ENCODE measurements around the gene RNPEPL1. TPM values are rescaled to one million over a fixed set of nuclear protein-coding genes. Genes with fewer than 3 reads are reported as not detected.

The RNPEPL1 gene
- total and polyA plus RNA-seq, 10 of the 15 experiments (the other 5 are each of a cell fraction or from before 2014, with no cell fraction given) = 0.24 to 49.5 (median 6.8) TPM

- in situ Hi-C loops (cut with MboI) (no loop called here), intact Hi-C loops (cut with micrococcal nuclease; ENCODE audit: unreplicated experiment) (no loop called here)
- SMC1A ChIA-PET (ENCODE audit: uncharacterized antibody, unreplicated experiment) = interaction anchor here (1.3 to 6.4 kb wide), 4 partner anchors 23 to 71 kb away, joined by 3 to 124 read pairs (median 18); partner anchors contain the start of genes ANKMY1 and DUSP28
- FAIRE-seq (peak; percentile 18), DNase-seq (ENCODE audit: low read depth, low spot score) (peak; percentile 51), ATAC-seq (peak; percentile 57)
- POLR2A ChIA-PET = interaction anchor here (1.1 to 6.7 kb wide), 11 partner anchors 16 to 453 kb away, joined by 3 to 233 read pairs (median 5); partner anchors contain the start of genes DUSP28, GPR35 and RNPEPL1
- Histone ChIP-seq H2AFZ (ENCODE audit: control insufficient read depth, low read depth, low read length) (no peak overlapping the region), H3K4me1 (ENCODE audit: control insufficient read depth, insufficient read depth, low read length) (peaks cover 42% of the 10 kb centered on the region), H4K20me1 (ENCODE audit: control insufficient read depth, insufficient read depth) (no peaks in the 10 kb centered on the region; the same call in 1 of the 2 replicates), H3K36me3 (ENCODE audit: control insufficient read depth in 2 of 2, insufficient read depth in 2 of 2, low read length in 1 of 2) (peaks cover 0 to 1% of the 10 kb centered on the region in 2 experiments; a peak in 2 of 4 replicates), H3K79me2 (ENCODE audit: control insufficient read depth, insufficient read depth, low read length) (peaks cover 50% of the 10 kb centered on the region), H3K4me3 (peak overlapping the region; percentile 95), H3K9me3 (replicated peaks; ENCODE audit: control insufficient read depth, insufficient read depth, low read length) (no peaks in the 10 kb centered on the region; the same call in 1 of the 3 replicates), H3K4me2 (ENCODE audit: control insufficient read depth, insufficient read depth) (peak overlapping the region; percentile 73), H3K27me3 (replicated peaks in 1 of 2; ENCODE audit: control insufficient read depth in 2 of 2, insufficient read depth in 2 of 2, low read length in 1 of 2) (no peaks in the 10 kb centered on the region), H3K9ac (ENCODE audit: control insufficient read depth, insufficient read depth, low read length) (peak overlapping the region; percentile 84), H3K27ac (ENCODE audit: control insufficient read depth, insufficient read depth) (peak overlapping the region; percentile 92)
- CTCF ChIA-PET = interaction anchor here (1.4 to 11.9 kb wide), 5 partner anchors 12 to 71 kb away, joined by 3 to 196 read pairs (median 25); partner anchors contain the start of genes ANKMY1, DUSP28 and RNPEPL1
- WGBS (ENCODE audit: insufficient coverage, insufficient replicate concordance, low lambda C conversion rate, missing lambda C conversion rate) = 3% methylated on average over 6 of the region's 6 CpGs
- no TSS peak for BruUV-seq (replicated peaks)
- RAD21 ChIA-PET (ENCODE audit: unreplicated experiment) = interaction anchor here (1.0 to 10.9 kb wide), 3 partner anchors 23 to 70 kb away, joined by 3 to 206 read pairs (median 49); partner anchors contain the start of genes ANKMY1 and DUSP28
- 0 out of 2 replicates have a peak, but pooled peaks have one; percentile 15 for TF ChIP-seq SPI1 (IDR thresholded peaks at IDR 0.05; ENCODE audit: borderline replicate concordance, insufficient read depth, low read depth, low read length)
- 0 out of 2 replicates have a peak, but pooled peaks have one; percentile 7 for TF ChIP-seq POLR2AphosphoS2 (IDR thresholded peaks at IDR 0.05; ENCODE audit: low read depth, low read length)
- peak; percentile 0 for TF ChIP-seq POLR2AphosphoS5 (IDR thresholded peaks at IDR 0.05; ENCODE audit: low read length)
- TF ChIP-seq TCF12 (IDR thresholded peaks at IDR 0.05; ENCODE audit: low read depth, low read length) = peak; percentile 96
- TF ChIP-seq ZNF274 (IDR thresholded peaks at IDR 0.05; ENCODE audit: insufficient read depth, insufficient read length) = no peak
- no peak for TF ChIP-seq MYB (IDR thresholded peaks at IDR 0.05; ENCODE audit: borderline replicate concordance, low read depth, low read length)
- TF ChIP-seq TCF7 (IDR thresholded peaks at IDR 0.05; ENCODE audit: borderline replicate concordance) = no peak
- TF ChIP-seq POLR2A (IDR thresholded peaks at IDR 0.05; ENCODE audit: low read depth, low read length) = peak; percentile 14; the same call in 1 of the 2 replicates
- TF ChIP-seq ZBTB40 (IDR thresholded peaks at IDR 0.05; ENCODE audit: borderline replicate concordance) = no peak
- TF ChIP-seq PML (IDR thresholded peaks at IDR 0.05; ENCODE audit: low read length) = 0 out of 2 replicates have a peak, but pooled peaks have one; percentile 26
- TF ChIP-seq TCF3 (IDR thresholded peaks at IDR 0.05; ENCODE audit: borderline replicate concordance, insufficient read depth, low read depth, low read length) = peak; percentile 98
- no peak for TF ChIP-seq RUNX3 (IDR thresholded peaks at IDR 0.05; ENCODE audit: low read length)
- peak; percentile 31; the same call in 1 of the 3 replicates for TF ChIP-seq POU2F2 (IDR thresholded peaks at IDR 0.05; ENCODE audit: borderline replicate concordance, low read depth, low read length)
- TF ChIP-seq, protein P1, sequence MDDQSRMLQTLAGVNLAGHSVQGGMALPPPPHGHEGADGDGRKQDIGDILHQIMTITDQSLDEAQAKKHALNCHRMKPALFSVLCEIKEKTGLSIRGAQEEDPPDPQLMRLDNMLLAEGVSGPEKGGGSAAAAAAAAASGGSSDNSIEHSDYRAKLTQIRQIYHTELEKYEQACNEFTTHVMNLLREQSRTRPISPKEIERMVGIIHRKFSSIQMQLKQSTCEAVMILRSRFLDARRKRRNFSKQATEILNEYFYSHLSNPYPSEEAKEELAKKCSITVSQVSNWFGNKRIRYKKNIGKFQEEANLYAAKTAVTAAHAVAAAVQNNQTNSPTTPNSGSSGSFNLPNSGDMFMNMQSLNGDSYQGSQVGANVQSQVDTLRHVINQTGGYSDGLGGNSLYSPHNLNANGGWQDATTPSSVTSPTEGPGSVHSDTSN (IDR thresholded peaks at IDR 0.05; ENCODE audit: insufficient replicate concordance, low read depth, low read length) = peak; percentile 62
- TF ChIP-seq PAX5 (IDR thresholded peaks at IDR 0.05; ENCODE audit: borderline replicate concordance, low read depth, low read length) = peak; percentile 36; the same call in 1 of the 2 replicates
These were observed 16.8 kb downstream of the RNPEPL1 start for GRCh38 chr2:240585101-240585500.

Measured in GM12878 (cell line).